ENCODE data around the gene AHRR.

DNA sequence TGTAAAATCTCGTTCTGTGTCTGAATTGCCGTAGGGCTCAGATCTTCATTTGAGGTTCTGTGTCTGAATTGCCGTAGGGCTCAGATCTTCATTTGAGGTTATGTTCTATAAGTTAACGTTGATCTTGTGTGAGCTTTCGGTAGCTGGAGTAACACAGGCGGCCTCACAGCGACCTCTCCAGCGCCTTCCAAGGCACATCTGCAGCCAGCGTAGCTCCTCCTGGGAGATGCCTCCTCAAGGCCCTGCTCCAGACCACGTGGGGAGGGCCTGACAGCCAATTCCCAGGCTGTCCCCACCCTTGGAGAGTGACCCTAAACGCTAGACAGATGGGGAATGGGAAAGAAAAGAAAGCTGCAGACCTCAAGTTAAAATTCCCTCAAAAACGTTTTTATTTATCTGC, 8.7 kb upstream of the AHRR start:
- TF ChIP-seq TAF1 (IDR thresholded peaks at IDR 0.05; ENCODE audit: borderline replicate concordance, low read depth, low read length), result no peak
- TF ChIP-seq ASH2L (IDR thresholded peaks at IDR 0.05; ENCODE audit: borderline replicate concordance, low read depth), result no peak
- TF ChIP-seq ZNF274 (IDR thresholded peaks at IDR 0.05; ENCODE audit: insufficient read depth, insufficient read length), result no peak
- no peak for TF ChIP-seq CTCF (IDR thresholded peaks at IDR 0.05 in 2 of 3, conservative IDR thresholded peaks at IDR 0.05 in 1 of 3; ENCODE audit: control insufficient read depth in 2 of 3, extremely low read depth in 1 of 3, insufficient read depth in 1 of 3, low read depth in 3 of 3, low read length in 3 of 3)
- TF ChIP-seq GABPA (IDR thresholded peaks at IDR 0.05; ENCODE audit: low read depth), result no peak
- TF ChIP-seq POLR2AphosphoS5 (IDR thresholded peaks at IDR 0.05; ENCODE audit: low read length), result no peak

All from GM12878 (cell line).